ENCODE results near the gene MISP3. TPM values are rescaled to one million over a fixed set of nuclear protein-coding genes. Genes with fewer than 3 reads are reported as not detected.

MISP3 gene
- total and polyA plus RNA-seq, 2 of the 8 experiments (the other 6 are each of a cell fraction or from before 2014, with no cell fraction given) = 0.74 to 1.4 TPM

GRCh38 chr19:14031719-14032480 is 40.7 kb upstream of the MISP3 start, which contains the start of gene IL27RA:
Gene IL27RA, plus strand, starts transcription at chr19:14031762. Its CDS starts 111 bp downstream, at chr19:14031873.
- ChIA-PET CTCF (ENCODE audit: partially characterized antibody) (interaction anchor here (0.8 to 4.8 kb wide), 35 partner anchors 10 to 268 kb away, joined by 3 to 39 read pairs (median 6); partner anchors contain the start of genes DCAF15 and MISP3), POLR2A (ENCODE audit: partially characterized antibody) (interaction anchor here (0.7 to 2.2 kb wide), 11 partner anchors 8 to 153 kb away, joined by 3 to 12 read pairs (median 4); partner anchors contain the start of genes DCAF15 and RFX1)
- Histone ChIP-seq H3K14ac (ENCODE audit: insufficient read length) (no peak within 1 kb of the TSS), H3K27ac (ENCODE audit: low read depth, low read length) (no peak within 1 kb of the TSS), H4K20me1 (replicated peaks in 1 of 2; ENCODE audit: control insufficient read depth in 1 of 2, insufficient read depth in 2 of 2, low read length in 2 of 2) (no peaks in the 10 kb centered on the region), H4K8ac (ENCODE audit: extremely low read depth, insufficient read depth, low read length) (peak within 1 kb of the TSS; percentile 85), H3K4me3 (ENCODE audit: extremely low read depth in 1 of 4, insufficient read depth in 2 of 4, low read depth in 3 of 4, low read length in 4 of 4) (peak within 1 kb of the TSS; percentile 58 to 78 (median 68)), H3K4me2 (ENCODE audit: insufficient read depth in 1 of 2, low read depth in 2 of 2, low read length in 2 of 2) (peak within 1 kb of the TSS; percentile 21 to 85), H2AFZ (ENCODE audit: low read length) (peak within 1 kb of the TSS; percentile 84; the same call in 1 of the 2 replicates), H3K9me3 (ENCODE audit: insufficient read depth in 2 of 2, low read depth in 1 of 2, low read length in 1 of 2) (no peaks in the 10 kb centered on the region), H2BK5ac (ENCODE audit: low read depth, low read length) (peak within 1 kb of the TSS; percentile 77; the same call in 1 of the 2 replicates), H3K4ac (replicated peaks; ENCODE audit: insufficient read length, low read depth, low read length) (peak within 1 kb of the TSS; percentile 84), H3K23ac (ENCODE audit: insufficient read length) (no peak within 1 kb of the TSS), H3K79me2 (ENCODE audit: control insufficient read depth in 1 of 2, insufficient read depth in 2 of 2, low read length in 2 of 2) (no peaks in the 10 kb centered on the region), H3K23me2 (ENCODE audit: low read depth, low read length) (peaks cover 8% of the 10 kb centered on the region; the same call in 1 of the 2 replicates), H3K18ac (ENCODE audit: extremely low read depth, low read length) (peak within 1 kb of the TSS; percentile 71; the same call in 1 of the 2 replicates), H2AK5ac (ENCODE audit: low read depth, low read length) (no peak within 1 kb of the TSS), H4K91ac (replicated peaks; ENCODE audit: insufficient read length, low read length) (peak within 1 kb of the TSS; percentile 89), H3K36me3 (ENCODE audit: control insufficient read depth in 2 of 4, insufficient read depth in 4 of 4, low read length in 3 of 4) (no peaks in the 10 kb centered on the region), H2BK120ac (replicated peaks; ENCODE audit: low read depth, low read length) (peak within 1 kb of the TSS; percentile 72), H3K56ac (replicated peaks; ENCODE audit: insufficient read length, low read depth, low read length) (peak within 1 kb of the TSS; percentile 86), H3K9ac (replicated peaks in 1 of 4; ENCODE audit: extremely low read depth in 1 of 4, low read depth in 3 of 4, low read length in 3 of 4) (peak within 1 kb of the TSS in 3 of 4 experiments; percentile 61 to 70 (median 62); a peak in 5 of 7 replicates), H3K79me1 (ENCODE audit: low read depth, low read length) (no peaks in the 10 kb centered on the region), H2BK15ac (ENCODE audit: low read length) (peak within 1 kb of the TSS; percentile 95; the same call in 1 of the 2 replicates), H2BK12ac (ENCODE audit: low read depth, low read length) (peak within 1 kb of the TSS; percentile 68; the same call in 1 of the 2 replicates), H3K27me3 (replicated peaks in 1 of 4; ENCODE audit: control insufficient read depth in 3 of 4, extremely low read depth in 1 of 4, insufficient read depth in 3 of 4, low read length in 3 of 4) (peaks cover 0 to 12% (median 9%) of the 10 kb centered on the region in 4 experiments; a peak in 5 of 7 replicates), H3K4me1 (replicated peaks in 1 of 4; ENCODE audit: control insufficient read depth in 3 of 4, insufficient read depth in 4 of 4, low read length in 3 of 4) (peaks cover 0 to 9% (median 3%) of the 10 kb centered on the region in 4 experiments; a peak in 6 of 7 replicates), H4K5ac (ENCODE audit: insufficient read length, low read depth, low read length) (peak within 1 kb of the TSS; percentile 65), H2BK20ac (ENCODE audit: low read length) (peak within 1 kb of the TSS; percentile 72; the same call in 1 of the 2 replicates)
- DNase-seq (ENCODE audit: low read depth in 1 of 2, low spot score in 2 of 2) = peak; percentile 31 to 84
- no peak for FAIRE-seq
- WGBS, 2 experiments (ENCODE audit: extremely low coverage in 1 of 2, insufficient coverage in 1 of 2, insufficient read length in 1 of 2, insufficient replicate concordance in 2 of 2, low coverage in 1 of 2, low lambda C conversion rate in 2 of 2, missing lambda C conversion rate in 1 of 2) = 1% methylated on average over 59 of the region's 63 CpGs; no CpG with 5 or more reads in 1 of the 2 experiments
- TF ChIP-seq CTCF (IDR thresholded peaks at IDR 0.05; ENCODE audit: control extremely low read depth in 1 of 3, insufficient read depth in 1 of 3, low read depth in 1 of 3, low read length in 3 of 3) (peak; percentile 76 to 82 (median 78)), RXRA (IDR thresholded peaks at IDR 0.05; ENCODE audit: insufficient read depth, low read depth, low read length) (no peak), ASH2L (IDR thresholded peaks at IDR 0.05; ENCODE audit: low read length) (peak; percentile 81), BACH1 (IDR thresholded peaks at IDR 0.05; ENCODE audit: low read length) (0 out of 2 replicates have a peak, but pooled peaks have one; percentile 16), SIX5 (IDR thresholded peaks at IDR 0.05; ENCODE audit: low read depth, low read length) (no peak), PHF8 (conservative IDR thresholded peaks at IDR 0.05; ENCODE audit: low read depth, low read length) (peak; percentile 58), RFX5 (IDR thresholded peaks at IDR 0.05; ENCODE audit: borderline replicate concordance, low read depth, low read length) (no peak), POU5F1 (IDR thresholded peaks at IDR 0.05; ENCODE audit: low read depth, low read length) (no peak), POLR2AphosphoS5 (IDR thresholded peaks at IDR 0.05; ENCODE audit: low read depth, low read length) (no peak)
